Cardiac atrium fibroblast (primary cell): ENCODE measurements around the gene ABCB6. TPM values are rescaled to one million over a fixed set of nuclear protein-coding genes. Genes with fewer than 3 reads are reported as not detected.

Source experiments
- total RNA-seq: library from RNA; depleted of rRNA; stranded (reverse); fragments of >200 nt; gene quantifications from 2 replicates; pipeline ENCODE4 v1.2.3, GENCODE V29; 2015

Gene ABCB6
- total RNA-seq = 39.9 and 46.0 TPM in 2 replicates

DNA sequence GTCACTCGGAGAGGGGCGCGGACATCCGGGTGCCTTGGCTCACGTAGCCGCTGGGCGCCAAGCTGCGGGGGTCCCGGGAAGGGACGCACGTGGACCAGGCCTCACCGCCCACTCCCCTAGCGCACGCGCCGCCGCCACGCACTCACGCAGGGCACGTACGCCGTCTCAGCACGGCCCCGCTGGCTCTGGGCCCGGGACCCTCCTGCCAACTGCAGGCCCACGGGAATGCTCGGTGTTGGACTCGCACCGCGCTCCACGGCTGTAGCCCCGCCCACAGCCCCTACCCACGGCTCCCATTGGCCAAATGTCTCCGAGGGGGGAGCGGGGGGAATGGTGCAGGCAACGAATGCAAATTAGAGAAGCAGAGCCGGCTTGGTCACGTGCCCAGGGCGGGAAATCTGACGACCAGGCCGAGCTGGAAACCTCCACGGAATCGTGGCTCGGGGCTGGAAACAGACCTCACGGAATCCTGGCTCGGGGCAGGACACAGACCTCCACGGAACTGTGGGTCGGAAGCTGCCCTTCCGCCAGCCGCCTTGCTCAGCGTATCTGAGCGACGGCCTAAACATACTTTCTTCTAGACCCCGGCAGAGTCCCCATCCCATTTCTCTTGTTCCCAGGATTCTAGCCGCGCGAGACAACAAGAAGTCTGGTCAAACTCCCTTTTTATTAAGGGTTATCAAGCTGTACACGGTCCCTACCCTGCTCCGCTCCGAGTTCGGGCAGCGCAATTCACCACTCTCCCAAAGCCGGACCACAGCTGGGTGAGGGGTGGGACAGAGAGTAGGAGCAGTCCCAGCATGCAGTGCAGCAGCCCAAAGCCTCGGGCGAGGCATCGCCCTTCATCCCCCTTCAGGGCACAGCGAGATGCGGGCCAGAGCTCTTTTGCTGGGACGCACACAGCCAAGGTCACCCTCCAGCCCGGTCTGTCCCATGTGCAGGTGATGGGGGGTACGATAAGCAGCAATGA lies at the start of gene ABCB6:
Gene ABCB6, minus strand, starts transcription at position 227 of the 970 bp plus-strand sequence. CDS start 285 bp downstream, outside the sequence.

DNA sequence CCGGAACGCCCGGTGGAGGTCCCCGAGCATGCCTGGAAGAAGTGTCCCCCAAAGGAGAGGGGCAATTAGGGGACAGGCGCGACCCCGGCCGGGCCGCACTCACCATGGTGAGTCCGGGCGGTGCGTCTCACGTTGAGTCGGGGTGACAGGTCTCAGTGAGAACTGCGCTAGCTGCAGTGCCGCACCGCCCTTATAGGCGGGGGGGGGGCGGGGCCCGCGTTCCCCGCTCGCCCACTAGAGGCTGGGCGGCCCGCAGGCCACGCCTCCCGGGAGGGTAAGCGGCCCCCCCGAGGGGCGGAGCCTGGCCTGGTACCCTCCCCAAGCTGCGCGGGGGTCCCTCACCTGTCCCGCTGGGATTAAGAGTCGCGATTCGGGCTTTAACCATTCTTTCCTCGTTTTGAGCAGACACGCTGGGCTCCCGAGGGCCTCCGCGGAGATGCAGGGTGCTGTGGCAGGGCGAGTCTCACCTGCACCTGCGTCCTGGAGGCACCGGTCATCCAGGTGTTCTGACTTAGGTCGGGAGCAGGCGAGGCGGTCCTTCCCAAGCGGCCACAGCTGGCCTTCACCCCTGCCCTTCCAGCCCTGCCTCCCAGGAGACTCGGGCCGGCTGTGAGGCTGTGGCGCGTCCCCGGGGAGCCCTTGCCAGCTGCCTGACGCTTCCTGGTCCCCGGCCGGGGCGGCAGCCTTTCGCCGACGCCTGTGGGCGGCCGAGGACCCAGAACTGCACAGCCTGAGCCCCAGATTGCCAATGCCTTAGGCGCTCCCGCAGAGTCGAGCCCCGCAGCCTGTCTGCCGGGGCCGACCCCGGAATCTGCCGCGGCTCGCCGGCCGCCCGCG lies 35.2 kb upstream of the ABCB6 start, which contains the start of gene TUBA4A:
Gene TUBA4A, minus strand, starts transcription at position 166 of the 837 bp plus-strand sequence. Its CDS starts 60 bp downstream, at position 106.

DNA sequence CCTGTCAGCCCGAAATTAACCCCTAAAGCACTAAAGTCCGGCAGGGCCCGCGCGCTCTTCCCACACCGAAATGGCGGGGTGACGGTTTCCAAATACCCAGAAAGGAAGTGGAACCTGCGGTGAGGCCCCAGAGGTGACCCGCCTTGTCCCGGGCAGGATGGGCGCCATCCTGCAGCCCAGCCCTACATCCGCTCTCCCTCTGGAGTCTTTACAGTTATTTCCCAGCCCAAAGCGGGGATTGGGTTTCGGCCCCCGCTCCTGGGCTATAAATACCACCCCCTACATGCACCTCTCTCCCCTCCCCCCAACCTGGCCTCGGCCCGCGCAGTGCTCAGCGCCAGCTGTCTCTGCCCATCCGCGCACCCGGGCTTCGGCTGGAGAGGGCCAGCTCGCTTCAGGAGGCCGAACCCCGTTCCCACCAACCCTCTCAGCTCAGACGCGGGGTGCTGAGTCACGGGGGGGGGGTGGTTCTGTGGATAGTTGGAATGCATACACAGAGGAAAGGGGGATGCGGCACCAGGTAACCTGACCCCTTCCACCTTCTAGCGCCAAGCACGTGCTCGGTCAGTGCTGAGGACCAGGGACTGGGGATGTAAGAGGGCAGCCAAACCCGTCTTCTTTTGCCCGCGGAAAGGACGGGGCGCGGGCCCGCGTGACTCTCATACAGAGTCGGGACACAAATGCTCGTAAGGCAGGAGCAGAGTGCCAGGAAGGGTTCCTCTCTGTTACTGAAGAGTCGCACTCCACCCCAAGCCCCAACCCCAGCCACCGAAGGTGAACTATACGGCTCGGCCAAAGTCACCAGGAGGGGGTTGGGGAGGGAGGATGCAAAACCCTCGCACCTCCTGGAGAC lies 34.4 kb upstream of the ABCB6 start, which contains the start of gene TUBA4B:
Gene TUBA4B, plus strand, starts transcription at position 344 of the 853 bp plus-strand sequence. Its CDS starts 165 bp downstream, at position 509.

DNA sequence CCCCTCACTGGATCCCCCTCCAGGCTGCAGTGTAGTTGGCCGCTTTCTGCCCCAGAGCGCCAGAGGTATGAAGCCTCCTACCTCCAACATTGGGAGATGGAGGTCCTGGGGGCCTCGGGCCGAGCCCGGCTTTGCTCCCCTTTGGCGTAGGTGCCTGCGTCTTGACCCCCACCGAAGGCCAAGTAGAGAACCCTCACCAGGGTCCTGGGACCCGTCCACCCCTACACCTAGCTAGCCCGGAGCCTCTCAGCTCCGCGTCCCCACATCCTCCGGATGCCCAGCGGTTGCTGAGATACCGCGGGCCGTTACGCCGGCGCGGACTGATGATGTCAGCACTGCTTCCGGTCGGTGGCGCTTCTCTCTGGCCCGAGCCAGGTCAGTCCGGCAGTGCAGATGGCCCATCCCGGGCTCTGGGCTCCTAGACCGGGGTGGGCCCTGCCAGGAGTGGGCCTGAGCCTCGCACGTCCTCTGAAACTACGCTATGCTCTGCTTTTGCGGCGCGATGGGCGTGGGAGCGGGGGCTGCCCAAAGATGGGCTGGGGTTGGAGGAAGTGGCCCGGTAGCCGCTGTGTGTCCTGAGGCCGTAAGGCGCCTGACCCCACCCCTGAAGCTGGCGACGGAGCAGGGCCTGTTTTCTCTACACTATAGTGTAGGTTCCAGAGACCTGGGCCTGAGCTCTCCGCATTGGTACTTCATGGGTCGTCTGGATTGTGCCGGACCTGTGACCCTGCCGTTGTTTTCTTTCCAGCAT lies 26.6 kb upstream of the ABCB6 start, which contains the start of the genes GLB1L and STK16:
Gene GLB1L, minus strand, starts transcription at position 297 of the 751 bp plus-strand sequence. CDS start 1,871 bp downstream, outside the sequence.
Gene STK16, plus strand, starts transcription at position 332 of the 751 bp plus-strand sequence. CDS start 521 bp downstream, outside the sequence.

DNA sequence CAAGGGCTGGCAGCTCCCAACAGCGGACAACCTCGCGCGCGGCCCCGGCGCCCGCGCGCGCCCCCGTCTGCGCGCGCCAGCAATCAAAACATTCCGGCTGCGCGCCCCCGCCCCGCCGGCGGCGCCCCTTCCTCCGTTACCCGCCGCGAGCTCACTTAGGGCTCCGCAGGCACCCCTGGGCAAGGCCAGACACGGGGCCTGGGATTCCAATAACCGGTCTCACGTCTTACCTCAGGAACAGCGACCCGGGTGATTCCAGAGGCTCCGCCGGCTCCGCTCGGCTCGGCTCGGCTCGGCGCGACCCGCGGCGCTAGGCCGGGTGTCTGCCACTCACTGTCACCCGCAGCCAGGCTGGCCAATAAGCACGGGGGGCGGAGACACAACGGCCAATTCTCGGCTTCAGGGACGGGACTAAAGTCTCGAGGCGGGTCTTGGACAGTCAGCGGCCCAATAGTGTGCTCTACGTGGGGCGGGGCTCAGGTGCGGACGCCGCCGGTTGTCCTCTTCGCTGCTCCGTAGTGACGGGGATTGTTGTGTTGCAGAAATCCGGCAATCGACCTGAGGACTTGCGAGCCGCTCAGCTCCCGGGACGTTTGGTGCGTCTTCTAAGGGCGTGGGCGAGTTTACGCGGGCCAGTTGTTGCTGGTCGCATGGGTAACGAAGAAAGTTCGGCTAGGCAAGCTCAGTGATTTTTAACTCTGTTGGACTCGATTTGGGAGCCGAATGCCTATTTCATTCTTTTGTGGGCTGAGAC lies 10.7 kb upstream of the ABCB6 start, which contains the start of the genes ANKZF1 and ATG9A:
Gene ANKZF1, plus strand, starts transcription at position 502 of the 754 bp plus-strand sequence. CDS start 452 bp downstream, outside the sequence.
Gene ATG9A, minus strand, starts transcription at position 332 of the 754 bp plus-strand sequence. CDS start 1,612 bp downstream, outside the sequence.

DNA sequence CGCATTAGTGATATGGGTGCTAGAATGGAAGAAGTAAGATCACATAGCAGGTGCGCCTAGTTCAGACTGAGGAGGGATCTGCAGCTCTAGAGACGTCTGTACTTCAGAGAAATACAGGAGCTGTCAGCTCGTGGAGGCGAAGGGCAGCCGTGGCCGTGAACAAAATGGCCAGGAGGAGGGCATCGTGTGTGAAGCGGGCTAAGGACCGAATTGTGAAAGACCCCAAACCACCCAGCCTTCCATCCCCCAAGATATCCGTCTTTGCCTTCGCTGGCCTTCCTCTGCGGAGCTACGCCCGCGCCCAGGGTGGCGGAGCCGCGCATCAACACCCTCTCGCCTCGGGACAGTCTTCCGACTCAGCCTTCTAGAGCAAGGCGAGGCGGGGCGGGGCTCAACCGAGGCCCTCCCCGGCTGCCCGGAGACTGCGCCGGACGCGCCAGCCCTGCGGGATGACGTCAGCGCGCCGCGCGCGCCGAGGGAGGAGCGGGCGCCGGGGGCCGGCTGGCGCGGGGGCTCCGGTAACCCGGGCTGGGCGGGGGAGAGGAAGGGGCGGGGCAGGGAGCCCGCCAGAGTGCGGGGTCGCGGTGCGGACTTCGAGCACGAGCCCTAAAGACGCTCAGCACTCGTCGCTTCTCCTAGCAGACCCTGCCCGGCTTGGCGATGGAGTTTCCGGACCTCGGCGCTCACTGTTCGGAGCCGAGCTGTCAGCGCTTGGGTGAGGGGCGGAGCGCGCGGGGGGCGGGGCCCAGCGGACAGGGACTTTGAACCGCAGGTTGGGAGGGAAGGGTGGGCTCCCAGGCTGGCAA lies 12.2 kb downstream of the ABCB6 start, which contains the start of gene ZFAND2B:
Gene ZFAND2B, plus strand, starts transcription at position 455 of the 806 bp plus-strand sequence. Its CDS starts 206 bp downstream, at position 661.

DNA sequence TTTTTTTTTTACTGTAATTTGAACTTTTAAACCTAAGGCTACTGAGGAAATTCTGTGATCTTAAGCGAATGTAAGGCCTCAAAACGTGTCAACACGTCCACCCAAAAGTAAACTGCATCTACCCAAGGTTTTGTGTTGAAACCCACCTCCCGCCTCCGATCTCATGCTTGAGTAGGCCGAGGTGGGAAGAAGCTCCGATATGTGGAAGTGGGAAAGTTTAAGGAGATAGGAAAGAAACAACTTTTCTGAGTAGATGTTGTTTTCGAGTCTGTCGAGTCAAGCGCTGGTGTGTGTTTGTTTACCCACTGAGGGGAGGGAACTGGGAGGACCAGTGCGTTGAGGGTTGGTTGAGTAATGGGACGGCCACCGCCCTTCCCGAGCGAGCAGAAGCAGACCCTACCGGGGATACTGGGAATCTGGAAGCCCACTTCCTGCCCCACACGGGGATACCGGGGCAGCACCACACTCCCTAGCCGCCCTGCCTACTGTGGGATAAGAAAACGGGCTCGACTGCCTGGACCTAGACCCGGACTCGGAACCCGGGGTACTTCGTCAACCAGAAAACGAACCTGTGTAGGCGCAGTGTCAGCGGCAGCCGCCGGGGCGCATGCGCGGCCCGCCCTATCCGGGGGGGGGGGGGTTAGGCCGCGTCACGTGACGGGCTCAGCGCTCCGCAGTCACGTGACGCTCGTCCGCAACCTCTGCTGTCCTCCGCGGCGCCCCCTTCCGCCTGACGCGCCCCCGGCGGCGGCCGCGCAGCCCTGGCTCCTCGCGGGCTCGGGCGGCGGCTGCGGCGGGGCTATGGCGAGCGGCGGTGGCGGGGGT lies 41.0 kb downstream of the ABCB6 start, which contains the start of gene RETREG2:
Gene RETREG2, plus strand, starts transcription at position 724 of the 825 bp plus-strand sequence. Its CDS starts 78 bp downstream, at position 802.

DNA sequence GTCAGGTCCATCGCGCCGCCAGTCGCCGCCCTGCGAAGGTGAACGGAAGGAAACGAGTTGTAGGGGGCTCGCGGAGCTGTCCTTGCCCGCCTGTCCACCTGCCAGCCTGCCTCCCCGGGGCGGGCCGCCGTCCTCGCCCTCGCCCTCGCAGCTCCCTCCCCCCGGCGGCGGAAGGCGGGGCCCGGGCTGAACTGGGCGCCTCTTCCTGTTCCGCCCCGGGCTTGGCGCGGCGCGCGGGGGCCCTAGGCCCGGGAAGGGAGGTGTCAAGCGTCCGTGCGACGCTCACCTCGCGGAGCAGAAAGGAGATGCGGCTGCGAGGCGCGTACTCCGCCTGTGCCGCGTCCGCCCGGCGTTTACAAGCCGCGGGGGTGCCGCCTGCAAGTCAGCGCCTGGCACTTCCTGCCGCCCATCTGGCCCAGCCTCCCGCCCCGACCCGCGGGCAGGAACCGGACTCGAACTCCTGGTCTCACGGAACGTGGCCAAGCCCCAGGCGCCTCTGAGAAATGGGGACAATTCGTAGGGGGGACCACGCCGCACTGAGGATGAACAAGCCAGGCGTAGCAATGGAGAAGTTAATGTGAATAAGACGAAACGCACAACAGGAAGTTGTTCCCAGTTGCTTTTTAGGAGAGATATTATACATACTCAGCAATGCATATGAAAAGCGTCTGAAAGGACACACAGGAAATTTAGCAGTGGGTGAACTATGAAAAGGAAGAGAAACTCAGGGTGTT lies 41.8 kb downstream of the ABCB6 start, which contains the start of gene CNPPD1:
Gene CNPPD1, minus strand, starts transcription at position 108 of the 734 bp plus-strand sequence. Its CDS starts 97 bp downstream, at position 11.

DNA sequence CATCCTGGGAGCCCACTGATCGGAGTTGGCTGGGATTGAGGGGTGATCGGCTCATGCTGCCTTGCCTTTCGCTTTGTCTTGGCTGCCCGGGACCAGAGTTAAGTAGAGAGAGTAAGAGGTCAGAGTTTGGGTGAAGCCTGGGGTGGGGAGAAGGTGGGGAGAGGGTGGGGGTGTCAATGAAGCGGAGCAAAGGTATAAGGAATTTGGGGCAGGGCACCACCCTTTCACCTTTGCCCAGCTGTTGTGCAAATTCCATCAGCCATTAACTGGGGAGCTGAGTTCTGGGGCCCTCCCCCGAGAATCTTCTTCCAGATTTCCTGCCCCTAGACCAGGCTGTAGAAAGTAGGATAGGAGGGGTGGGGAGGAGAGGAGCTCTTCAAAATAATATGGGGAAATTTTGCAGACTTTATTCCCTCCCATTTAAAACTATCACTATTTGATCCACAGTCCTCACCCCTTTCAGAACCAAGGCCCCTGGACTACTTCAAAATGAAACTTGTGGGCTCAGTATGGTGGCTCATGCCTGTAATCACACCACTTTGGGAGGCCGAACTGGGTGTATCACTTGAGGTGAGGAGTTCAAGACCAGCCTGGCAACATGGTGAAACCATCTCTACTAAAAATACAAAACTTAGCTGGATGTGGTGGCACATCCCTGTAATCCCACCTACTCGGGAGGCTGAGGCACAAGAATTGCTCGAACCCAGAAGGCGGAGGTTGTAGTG lies 48.7 kb downstream of the ABCB6 start, which contains the start of gene SLC23A3:
Gene SLC23A3, minus strand, starts transcription at position 100 of the 725 bp plus-strand sequence. Its CDS starts 45 bp downstream, at position 55.

DNA sequence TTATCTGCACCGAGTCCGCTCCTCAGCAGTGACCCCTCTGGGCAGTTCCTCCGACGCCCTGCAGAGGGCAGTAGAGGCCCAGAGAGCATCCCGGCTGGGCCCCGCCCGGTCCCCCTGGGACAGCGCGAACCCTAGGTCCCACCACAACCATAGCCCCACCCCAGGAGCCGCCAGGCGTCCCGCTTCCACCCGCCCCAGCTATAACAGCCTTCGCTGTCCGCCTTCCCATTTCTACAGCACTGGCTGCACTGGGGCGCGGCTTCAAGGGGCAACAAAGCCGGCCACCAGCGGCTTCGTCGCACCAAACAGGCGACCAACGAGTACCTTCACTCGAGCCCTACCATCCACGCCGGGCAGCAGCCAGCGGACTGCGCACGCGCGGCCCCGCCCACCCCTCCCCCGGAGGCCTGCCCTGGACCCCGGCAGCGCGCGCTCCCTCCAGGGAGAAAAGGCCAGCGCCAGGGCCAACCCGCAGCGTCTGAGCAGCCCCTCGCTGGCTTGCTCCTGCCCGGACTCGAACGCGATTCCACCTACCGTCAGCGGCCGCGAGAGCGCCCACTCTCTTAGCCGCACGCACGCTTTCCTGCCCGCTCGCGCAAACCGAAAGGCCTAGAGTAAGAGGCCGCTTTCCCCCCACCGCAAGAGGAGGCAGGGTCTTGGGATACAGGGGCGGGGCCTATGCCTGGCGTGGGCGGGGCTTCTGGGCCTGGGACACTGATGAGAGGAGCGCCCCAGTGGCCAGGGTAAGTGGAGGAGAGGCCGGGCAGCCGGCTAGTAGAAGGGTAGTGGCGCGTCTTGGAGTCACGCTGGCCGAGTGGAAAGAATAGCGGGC lies 58.4 kb downstream of the ABCB6 start, which contains the start of gene NHEJ1:
Gene NHEJ1, minus strand, starts transcription at position 630 of the 832 bp plus-strand sequence. CDS start 2,453 bp downstream, outside the sequence.

